SK-MEL-5 (cell line): ENCODE results near the gene SLC49A4. TPM values are rescaled to one million over a fixed set of nuclear protein-coding genes. Genes with fewer than 3 reads are reported as not detected.
A peak's percentile ranks its signal among the peaks of the same experiment; 100 is the strongest.

ENCODE experiments used
- DNase-seq: peaks from one replicate; pipeline ENCODE4 v3.0.0-alpha.2; 2016; ENCODE audit warnings: low read depth, low spot score
- in situ Hi-C: cut with HindIII; loops from 2 replicates; pipeline ENCODE4 v1.10.0; 2016; ENCODE audit warnings: low sequenced_read_pairs, high pct_unique_total_duplicates, low pct_unique_long_range_greater_than_20kb
- total RNA-seq: library from RNA; depleted of rRNA; stranded (reverse); fragments of >200 nt; shearing (Covaris generic); gene quantifications from 2 replicates; pipeline ENCODE4 v1.2.3, GENCODE V29; 2014

The SLC49A4 gene
- total RNA-seq, 1 experiment from 2014 or later = 42.1 TPM

GRCh38 chr3:122776675-122777468, 18.0 kb upstream of the SLC49A4 start:
- no peak for DNase-seq
- in situ Hi-C loops = no loop called here

GRCh38 chr3:122777563-122777962, 17.3 kb upstream of the SLC49A4 start:
- no peak for DNase-seq
- in situ Hi-C loops = no loop called here

GRCh38 chr3:122782804-122783203, 12.1 kb upstream of the SLC49A4 start:
- no peak for DNase-seq
- in situ Hi-C loops = no loop called here

- in situ Hi-C loops = no loop called here
- no peak for DNase-seq
These were observed 10.4 kb upstream of the SLC49A4 start for GRCh38 chr3:122784436-122784835.

- no peak for DNase-seq
- in situ Hi-C loops = no loop called here
These were observed 9.6 kb upstream of the SLC49A4 start for GRCh38 chr3:122785231-122785630.

- in situ Hi-C loops = no loop called here
- peak; percentile 7 for DNase-seq
These were observed 8.8 kb upstream of the SLC49A4 start for GRCh38 chr3:122786066-122786465.

- DNase-seq = no peak
- in situ Hi-C loops = no loop called here
These were observed 7.0 kb upstream of the SLC49A4 start for GRCh38 chr3:122787872-122788271.

- no peak for DNase-seq
- in situ Hi-C loops = no loop called here
These were observed 5.1 kb upstream of the SLC49A4 start for GRCh38 chr3:122789585-122790273.

GRCh38 chr3:122793568-122794416, 1.1 kb upstream of the SLC49A4 start, which contains the start of gene HSPBAP1:
Gene HSPBAP1 (minus strand): TSS chr3:122793831. CDS start chr3:122793680, 151 bp downstream.
- peak; percentile 90 for DNase-seq
- in situ Hi-C loops = no loop called here

- DNase-seq = no peak
- in situ Hi-C loops = no loop called here
These were observed 438 bp upstream of the SLC49A4 start for GRCh38 chr3:122794483-122794778.

GRCh38 chr3:122795674-122796195, 866 bp downstream of the SLC49A4 start:
- DNase-seq = no peak
- in situ Hi-C loops = no loop called here

GRCh38 chr3:122797291-122797690, 2.4 kb downstream of the SLC49A4 start:
- DNase-seq = no peak
- in situ Hi-C loops = no loop called here

- in situ Hi-C loops = no loop called here
- DNase-seq = no peak
These were observed 4.5 kb downstream of the SLC49A4 start for GRCh38 chr3:122799322-122799721.

GRCh38 chr3:122800031-122800430, 5.2 kb downstream of the SLC49A4 start:
- in situ Hi-C loops = no loop called here
- no peak for DNase-seq

- in situ Hi-C loops = no loop called here
- DNase-seq = no peak
These were observed 5.9 kb downstream of the SLC49A4 start for GRCh38 chr3:122800706-122801237.

- in situ Hi-C loops = no loop called here
- DNase-seq = no peak
These were observed 7.5 kb downstream of the SLC49A4 start for GRCh38 chr3:122802323-122802722.

- DNase-seq = no peak
- in situ Hi-C loops = no loop called here
These were observed 9.1 kb downstream of the SLC49A4 start for GRCh38 chr3:122803977-122804376.

- no peak for DNase-seq
- in situ Hi-C loops = no loop called here
These were observed 15.9 kb downstream of the SLC49A4 start for GRCh38 chr3:122810734-122811133.
